Measurements from ENCODE around the gene CELSR3. TPM values are rescaled to one million over a fixed set of nuclear protein-coding genes. Genes with fewer than 3 reads are reported as not detected.

Gene CELSR3
- total RNA-seq, 1 donor from 2014 or later = 1.1 TPM

DNA sequence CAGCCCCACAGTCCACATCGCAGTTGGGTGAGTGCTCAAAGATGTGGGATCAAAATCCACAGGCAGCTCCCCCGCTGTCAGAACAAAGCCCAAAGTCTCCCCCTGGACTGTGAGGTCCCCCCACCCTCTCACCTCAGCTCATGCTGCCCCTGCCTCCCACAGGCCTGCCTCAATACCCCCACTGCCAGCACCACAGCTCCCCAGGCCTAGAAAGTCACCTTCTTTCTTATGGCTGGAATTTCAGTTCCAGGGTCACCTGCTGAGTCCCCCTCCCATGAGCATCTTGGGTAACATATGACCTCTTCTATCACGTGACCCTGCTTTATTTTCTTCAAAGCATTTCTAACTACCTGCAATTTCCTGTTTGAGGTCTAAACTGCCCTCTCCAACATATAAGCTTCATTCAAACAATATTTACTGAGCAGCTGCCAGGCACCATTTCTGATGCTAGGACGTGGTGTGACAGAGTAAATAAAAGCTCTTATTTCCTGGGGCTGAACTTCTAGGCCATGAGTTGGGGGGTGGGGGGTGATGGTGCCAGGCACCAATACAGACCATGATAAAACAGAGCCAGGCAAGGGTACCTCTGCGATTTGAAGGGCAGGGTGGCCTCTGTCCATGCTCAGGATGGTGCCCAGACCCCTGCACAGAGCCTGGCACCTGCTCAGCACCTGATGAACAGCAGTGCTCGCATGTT is 38.7 kb downstream of the CELSR3 start:
- FAIRE-seq = no peak
- TF ChIP-seq, protein P1, sequence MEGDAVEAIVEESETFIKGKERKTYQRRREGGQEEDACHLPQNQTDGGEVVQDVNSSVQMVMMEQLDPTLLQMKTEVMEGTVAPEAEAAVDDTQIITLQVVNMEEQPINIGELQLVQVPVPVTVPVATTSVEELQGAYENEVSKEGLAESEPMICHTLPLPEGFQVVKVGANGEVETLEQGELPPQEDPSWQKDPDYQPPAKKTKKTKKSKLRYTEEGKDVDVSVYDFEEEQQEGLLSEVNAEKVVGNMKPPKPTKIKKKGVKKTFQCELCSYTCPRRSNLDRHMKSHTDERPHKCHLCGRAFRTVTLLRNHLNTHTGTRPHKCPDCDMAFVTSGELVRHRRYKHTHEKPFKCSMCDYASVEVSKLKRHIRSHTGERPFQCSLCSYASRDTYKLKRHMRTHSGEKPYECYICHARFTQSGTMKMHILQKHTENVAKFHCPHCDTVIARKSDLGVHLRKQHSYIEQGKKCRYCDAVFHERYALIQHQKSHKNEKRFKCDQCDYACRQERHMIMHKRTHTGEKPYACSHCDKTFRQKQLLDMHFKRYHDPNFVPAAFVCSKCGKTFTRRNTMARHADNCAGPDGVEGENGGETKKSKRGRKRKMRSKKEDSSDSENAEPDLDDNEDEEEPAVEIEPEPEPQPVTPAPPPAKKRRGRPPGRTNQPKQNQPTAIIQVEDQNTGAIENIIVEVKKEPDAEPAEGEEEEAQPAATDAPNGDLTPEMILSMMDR (IDR thresholded peaks at IDR 0.05; ENCODE audit: insufficient read depth, low read length, severe bottlenecking) = no peak
- H3K36me3 ChIP-seq (ENCODE audit: control insufficient read depth, insufficient read depth, low read length) = peaks cover 17% of the 10 kb centered on the region
- H3K27me3 ChIP-seq (ENCODE audit: control insufficient read depth, insufficient read depth, low read length) = no peaks in the 10 kb centered on the region
- H3K4me3 ChIP-seq (ENCODE audit: low read depth, low read length) = no peak overlapping the region
- DNase-seq (ENCODE audit: low read depth) = no peak

DNA sequence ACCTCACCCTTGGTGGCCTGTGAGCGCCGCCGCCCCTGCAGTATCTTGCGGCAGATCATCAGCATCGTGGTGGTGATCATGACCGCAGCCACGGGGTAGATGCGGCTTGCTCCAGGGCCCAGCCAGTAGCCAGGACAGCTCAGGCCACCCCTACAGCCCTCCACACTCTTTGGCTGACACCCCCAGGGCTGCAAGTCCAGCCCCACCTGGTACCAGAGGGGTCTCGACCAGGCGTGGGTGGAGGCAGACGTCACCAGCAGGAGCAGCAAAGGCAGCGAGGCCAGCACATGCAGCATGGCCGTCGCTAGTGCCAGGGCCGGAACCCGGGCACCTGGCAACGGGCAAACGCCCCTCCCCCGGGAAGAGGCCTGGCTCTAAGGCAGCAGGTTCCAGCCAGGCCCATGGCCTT is 41.2 kb downstream of the CELSR3 start, which contains the start of gene TMEM89:
Gene TMEM89 (minus strand): TSS at position 309 of the 409 bp plus-strand sequence. CDS start 13 bp downstream, at position 296.
- Histone ChIP-seq H3K27me3 (ENCODE audit: control insufficient read depth, insufficient read depth, low read length) (no peaks in the 10 kb centered on the region), H3K36me3 (ENCODE audit: control insufficient read depth, insufficient read depth, low read length) (peaks cover 4% of the 10 kb centered on the region), H3K4me3 (ENCODE audit: low read depth, low read length) (no peak within 1 kb of the TSS)
- FAIRE-seq (no peak), DNase-seq (ENCODE audit: low read depth) (no peak)
- TF ChIP-seq, protein P1 (IDR thresholded peaks at IDR 0.05; ENCODE audit: insufficient read depth, low read length, severe bottlenecking) = no peak

GRCh38 chr3:48619541-48620524 is 42.9 kb downstream of the CELSR3 start:
- Histone ChIP-seq H3K36me3 (ENCODE audit: control insufficient read depth, insufficient read depth, low read length) (peaks cover under 1% of the 10 kb centered on the region), H3K4me3 (ENCODE audit: low read depth, low read length) (no peak overlapping the region), H3K27me3 (ENCODE audit: control insufficient read depth, insufficient read depth, low read length) (no peaks in the 10 kb centered on the region)
- FAIRE-seq (peak; percentile 43), DNase-seq (ENCODE audit: low read depth) (no peak)
- TF ChIP-seq, protein P1 (IDR thresholded peaks at IDR 0.05; ENCODE audit: insufficient read depth, low read length, severe bottlenecking) = no peak

GRCh38 chr3:48617559-48617958 is 45.1 kb downstream of the CELSR3 start:
- H3K27me3 ChIP-seq (ENCODE audit: control insufficient read depth, insufficient read depth, low read length) = no peaks in the 10 kb centered on the region
- TF ChIP-seq, protein P1 (IDR thresholded peaks at IDR 0.05; ENCODE audit: insufficient read depth, low read length, severe bottlenecking) = no peak
- FAIRE-seq (no peak), DNase-seq (ENCODE audit: low read depth) (no peak)
- no peak overlapping the region for H3K4me3 ChIP-seq (ENCODE audit: low read depth, low read length)
- H3K36me3 ChIP-seq (ENCODE audit: control insufficient read depth, insufficient read depth, low read length) = no peaks in the 10 kb centered on the region

DNA sequence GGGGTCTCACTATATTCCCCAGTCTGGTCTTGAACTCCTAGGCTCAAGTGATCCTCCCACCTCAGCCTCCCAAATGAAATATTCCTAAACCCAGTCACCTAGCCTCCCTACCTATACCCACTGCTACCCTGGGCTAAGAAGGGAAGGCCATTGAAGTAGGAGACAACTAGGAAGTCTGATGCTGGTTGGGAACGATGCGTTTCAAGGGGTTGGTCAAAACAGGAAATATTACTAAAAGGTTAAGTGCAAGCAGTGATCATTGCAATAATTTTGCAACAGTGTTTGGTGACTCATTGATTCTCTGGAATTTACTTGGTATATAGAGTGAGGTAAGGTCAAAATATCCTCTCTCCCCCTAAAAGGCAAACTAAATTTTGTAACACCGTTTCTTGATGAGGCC is 48.6 kb downstream of the CELSR3 start:
- TF ChIP-seq, protein P1 (IDR thresholded peaks at IDR 0.05; ENCODE audit: insufficient read depth, low read length, severe bottlenecking) = no peak

More for the DNA sequence above, 48.6 kb downstream of the CELSR3 start:
- peak; percentile 28 for FAIRE-seq
- Histone ChIP-seq H3K36me3 (ENCODE audit: control insufficient read depth, insufficient read depth, low read length) (no peaks in the 10 kb centered on the region), H3K4me3 (ENCODE audit: low read depth, low read length) (no peak overlapping the region), H3K27me3 (ENCODE audit: control insufficient read depth, insufficient read depth, low read length) (no peaks in the 10 kb centered on the region)
- peak; percentile 92 for DNase-seq (ENCODE audit: low read depth)

Data from bronchial epithelial cell (primary cell).